HCT116 (cell line): ENCODE results near the gene HCLS1. TPM values are rescaled to one million over a fixed set of nuclear protein-coding genes. Genes with fewer than 3 reads are reported as not detected.

Experiments
- ATAC-seq: fragments of 200-7000 bp; cut with Tn5 transposase; 2 replicates; pipeline ENCODE4 v1.9.1; 2020; ENCODE audit warnings: mild to moderate bottlenecking, moderate library complexity
- BruUV-seq: library from RNA; stranded (reverse); fragments of 400-500 nt; replicated peaks from 2 replicates; lab custom pipeline; 2021; lab: Mats Ljungman, UMichigan
- CTCF ChIA-PET: fragments of 300-600 bp; sonication (Branson Sonifier 250); formaldehyde crosslinking; loops from one replicate; lab custom pipeline; 2021; ENCODE audit warnings: antibody characterized with exemption; lab: Charles Lee
- POLR2A ChIA-PET: fragments of 300-600, 350-600 bp; sonication (Branson Sonifier 250); formaldehyde crosslinking; loops from one replicate; lab custom pipeline; 2021; ENCODE audit warnings: antibody characterized with exemption; lab: Charles Lee
- RAD21 ChIA-PET, 2 experiments: fragments of 300-600 bp; sonication (Branson Sonifier 250); formaldehyde crosslinking; loops; one replicate each; lab custom pipeline; 2023; ENCODE audit warnings: low total read pairs in 2 of 2; ENCODE audit not compliant: uncharacterized antibody in 2 of 2, unreplicated experiment in 2 of 2, low non-redundant PET in 1 of 2; lab: Charles Lee
- DNase-seq: peaks from one replicate; pipeline ENCODE4 v3.0.0-alpha.2; 2010; ENCODE audit warnings: low read depth, low spot score
- H2AFZ ChIP-seq: fragments of 200-600 bp; shearing (Covaris generic), sonication (generic); 2 replicates; pipeline ENCODE4 v1.6.1; 2017; ENCODE audit warnings: low read depth, mixed run types, mixed read lengths, antibody characterized with exemption, low read length; ENCODE audit not compliant: poor library complexity, severe bottlenecking
- H3K27ac ChIP-seq: 2 replicates; pipeline ENCODE4 v1.5.1; 2012; ENCODE audit warnings: low read depth, low read length
- H3K27me3 ChIP-seq: fragments of 200-600 bp; sonication (generic); 2 replicates; pipeline ENCODE4 v1.6.1; 2016; ENCODE audit warnings: mixed run types, low read length, mixed read lengths; ENCODE audit not compliant: insufficient read depth
- H3K36me3 ChIP-seq, 2 experiments: fragments of 200-500 bp in 1 of 2; fragments of 200-600 bp in 1 of 2; sonication (Bioruptor generic) in 1 of 2; sonication (generic) in 1 of 2; 2 replicates each; pipeline versions ENCODE4 v1.5.1 to v1.6.1; 2014 to 2016; ENCODE audit warnings: low read length in 2 of 2, inconsistent platforms in 1 of 2, mixed read lengths in 1 of 2, mixed run types in 1 of 2; ENCODE audit not compliant: insufficient read depth in 2 of 2, control insufficient read depth in 1 of 2
- H3K4me1 ChIP-seq, 2 experiments: fragments of 200-600 bp in 1 of 2; sonication (generic) in 1 of 2; 2 replicates each; pipeline versions ENCODE4 v1.5.1 to v1.6.1; 2012 to 2017; ENCODE audit warnings: low read length in 2 of 2, inconsistent platforms in 1 of 2, mild to moderate bottlenecking in 1 of 2, mixed read lengths in 1 of 2, mixed run types in 1 of 2, moderate library complexity in 1 of 2; ENCODE audit not compliant: insufficient read depth in 2 of 2, control insufficient read depth in 1 of 2
- H3K4me2 ChIP-seq: fragments of 200-600 bp; sonication (generic); 2 replicates; pipeline ENCODE4 v1.6.1; 2017; ENCODE audit warnings: mixed run types, low read length, mixed read lengths
- H3K4me3 ChIP-seq, 2 experiments: fragments of 200-600 bp in 1 of 2; sonication (generic) in 1 of 2; replicated peaks in 1 of 2; 2 replicates each; pipeline ENCODE4 v1.5.1; 2011 to 2016; ENCODE audit warnings: low read length in 2 of 2, control low read depth in 1 of 2, low read depth in 1 of 2, mild to moderate bottlenecking in 1 of 2, mixed read lengths in 1 of 2, mixed run types in 1 of 2
- H3K79me2 ChIP-seq: fragments of 200-600 bp; sonication (generic); 2 replicates; pipeline ENCODE4 v1.6.1; 2017; ENCODE audit warnings: mild to moderate bottlenecking, mixed run types, low read length, moderate library complexity, mixed read lengths; ENCODE audit not compliant: insufficient read depth
- H3K9ac ChIP-seq: fragments of 200-600 bp; sonication (generic); 2 replicates; pipeline ENCODE4 v1.6.1; 2016; ENCODE audit warnings: low read length, mixed read lengths
- H3K9me2 ChIP-seq: fragments of 200-600 bp; sonication (generic), shearing (Covaris generic); 2 replicates; pipeline ENCODE4 v1.6.1; 2017; ENCODE audit warnings: mixed run types, mild to moderate bottlenecking, moderate library complexity; ENCODE audit not compliant: insufficient read depth
- H3K9me3 ChIP-seq, 2 experiments: fragments of 200-500 bp in 1 of 2; fragments of 200-600 bp in 1 of 2; sonication (Bioruptor generic) in 1 of 2; sonication (generic) in 1 of 2; 2 replicates each; pipeline ENCODE4 v1.6.1; 2014 to 2017; ENCODE audit warnings: low read length in 2 of 2, mixed read lengths in 2 of 2, inconsistent platforms in 1 of 2, low read depth in 1 of 2, mild to moderate bottlenecking in 1 of 2, mixed run types in 1 of 2, moderate library complexity in 1 of 2; ENCODE audit not compliant: control insufficient read depth in 1 of 2, insufficient read depth in 1 of 2
- H4K20me1 ChIP-seq: fragments of 200-600 bp; sonication (generic), shearing (Covaris generic); 2 replicates; pipeline ENCODE4 v1.6.1; 2017; ENCODE audit warnings: mixed run types, mild to moderate bottlenecking, moderate library complexity; ENCODE audit not compliant: insufficient read depth
- ATF3 ChIP-seq: IDR thresholded peaks from 2 replicates; pipeline ENCODE4 v1.6.1; 2012
- CBX3 ChIP-seq: IDR thresholded peaks from 2 replicates; pipeline ENCODE4 v1.6.1; 2012; ENCODE audit warnings: low read depth
- EGR1 ChIP-seq: IDR thresholded peaks from 2 replicates; pipeline ENCODE4 v1.6.1; 2012; ENCODE audit warnings: low read depth
- ELF1 ChIP-seq: IDR thresholded peaks from 2 replicates; pipeline ENCODE4 v1.6.1; 2012; ENCODE audit warnings: low read depth, borderline replicate concordance
- FOSL1 ChIP-seq: IDR thresholded peaks from 2 replicates; pipeline ENCODE4 v1.6.1; 2012; ENCODE audit warnings: low read depth
- MAX ChIP-seq: IDR thresholded peaks from 2 replicates; pipeline ENCODE4 v1.6.1; 2012
- POLR2A ChIP-seq: IDR thresholded peaks from 2 replicates; pipeline ENCODE4 v1.7.0; 2011; ENCODE audit warnings: borderline replicate concordance; ENCODE audit not compliant: insufficient read depth, insufficient read length; ENCODE audit errors: extremely low read depth
- POLR2AphosphoS5 ChIP-seq: IDR thresholded peaks from 2 replicates; pipeline ENCODE4 v1.6.1; 2011; ENCODE audit warnings: mild to moderate bottlenecking, low read depth, low read length, moderate library complexity
- REST ChIP-seq: IDR thresholded peaks from 2 replicates; pipeline ENCODE4 v1.6.1; 2012; ENCODE audit warnings: low read depth
- SIN3A ChIP-seq: IDR thresholded peaks from 2 replicates; pipeline ENCODE4 v1.6.1; 2012; ENCODE audit warnings: low read depth
- SP1 ChIP-seq: IDR thresholded peaks from 2 replicates; pipeline ENCODE4 v1.6.1; 2012; ENCODE audit warnings: low read depth
- SRF ChIP-seq: IDR thresholded peaks from 2 replicates; pipeline ENCODE4 v1.6.1; 2012; ENCODE audit warnings: low read depth
- TCF7L2 ChIP-seq: IDR thresholded peaks from 2 replicates; pipeline ENCODE4 v1.7.0; 2011; ENCODE audit warnings: borderline replicate concordance, inconsistent platforms; ENCODE audit not compliant: insufficient read depth, insufficient read length; ENCODE audit errors: extremely low read depth
- ZFX ChIP-seq: fragments of 450-650 bp; IDR thresholded peaks from 2 replicates; pipeline ENCODE4 v1.6.1; 2017
- intact Hi-C: fragments of 100-400 bp; cut with micrococcal nuclease; formaldehyde crosslinking; loops from 2 replicates; pipeline ENCODE4 v1.10.0; 2022
- total RNA-seq: library from RNA; stranded (reverse); gene quantifications from one replicate; pipeline ENCODE4 v1.2.1, GENCODE V29; 2021; ENCODE audit not compliant: unreplicated experiment
- TF ChIP-seq, protein P1 (sequence below), 3 experiments: fragments of 200-600 bp in 1 of 3; sonication (generic) in 1 of 3; IDR thresholded peaks in 2 of 3; conservative IDR thresholded peaks in 1 of 3; 2 replicates each; pipeline ENCODE4 v1.5.1; 2012 to 2017; ENCODE audit warnings: low read depth in 2 of 3, low read length in 2 of 3, antibody characterized with exemption in 1 of 3, borderline replicate concordance in 1 of 3, control low read depth in 1 of 3, mild to moderate bottlenecking in 1 of 3, mixed read lengths in 1 of 3, mixed run types in 1 of 3, moderate library complexity in 1 of 3; ENCODE audit not compliant: insufficient read depth in 1 of 3

HCLS1 gene
- total RNA-seq, 1 experiment from 2014 or later: 1.6 TPM

GRCh38 chr3:121698901-121699300 is 38.2 kb upstream of the HCLS1 start:
- Histone ChIP-seq H3K27me3 (no peaks in the 10 kb centered on the region), H3K9me2 (no peaks in the 10 kb centered on the region), H3K79me2 (no peaks in the 10 kb centered on the region), H3K27ac (no peak overlapping the region), H3K4me1 (no peaks in the 10 kb centered on the region), H3K36me3 (peaks cover 0 to 12% of the 10 kb centered on the region in 2 experiments; a peak in 2 of 4 replicates), H2AFZ (no peak overlapping the region), H3K9ac (no peak overlapping the region), H3K4me2 (no peak overlapping the region), H3K9me3 (no peaks in the 10 kb centered on the region), H3K4me3 (no peak overlapping the region), H4K20me1 (no peaks in the 10 kb centered on the region)
- TF ChIP-seq SP1 (no peak), SIN3A (no peak), ZFX (no peak), FOSL1 (no peak), SRF (no peak), ATF3 (no peak), POLR2AphosphoS5 (no peak), TCF7L2 (no peak)
- ChIA-PET CTCF (no interaction called here), RAD21 (no interaction called here), POLR2A (no interaction called here)
- intact Hi-C loops: no loop called here
- no TSS peak for BruUV-seq
- ATAC-seq: no peak
- DNase-seq: no peak

- RAD21 ChIA-PET: no interaction called here
- no peak for DNase-seq
- Histone ChIP-seq H3K27me3 (no peaks in the 10 kb centered on the region), H2AFZ (no peak overlapping the region), H4K20me1 (no peaks in the 10 kb centered on the region), H3K9me3 (no peaks in the 10 kb centered on the region), H3K4me1 (no peaks in the 10 kb centered on the region), H3K9me2 (no peaks in the 10 kb centered on the region), H3K4me3 (no peak overlapping the region), H3K27ac (no peak overlapping the region), H3K36me3 (peaks cover 0 to 12% of the 10 kb centered on the region in 2 experiments; a peak in 2 of 4 replicates), H3K79me2 (no peaks in the 10 kb centered on the region), H3K9ac (no peak overlapping the region), H3K4me2 (no peak overlapping the region)
- CTCF ChIA-PET: no interaction called here
- no TSS peak for BruUV-seq
- POLR2A ChIA-PET: no interaction called here
- no peak for ATAC-seq
- intact Hi-C loops: no loop called here
- TF ChIP-seq, protein P1, sequence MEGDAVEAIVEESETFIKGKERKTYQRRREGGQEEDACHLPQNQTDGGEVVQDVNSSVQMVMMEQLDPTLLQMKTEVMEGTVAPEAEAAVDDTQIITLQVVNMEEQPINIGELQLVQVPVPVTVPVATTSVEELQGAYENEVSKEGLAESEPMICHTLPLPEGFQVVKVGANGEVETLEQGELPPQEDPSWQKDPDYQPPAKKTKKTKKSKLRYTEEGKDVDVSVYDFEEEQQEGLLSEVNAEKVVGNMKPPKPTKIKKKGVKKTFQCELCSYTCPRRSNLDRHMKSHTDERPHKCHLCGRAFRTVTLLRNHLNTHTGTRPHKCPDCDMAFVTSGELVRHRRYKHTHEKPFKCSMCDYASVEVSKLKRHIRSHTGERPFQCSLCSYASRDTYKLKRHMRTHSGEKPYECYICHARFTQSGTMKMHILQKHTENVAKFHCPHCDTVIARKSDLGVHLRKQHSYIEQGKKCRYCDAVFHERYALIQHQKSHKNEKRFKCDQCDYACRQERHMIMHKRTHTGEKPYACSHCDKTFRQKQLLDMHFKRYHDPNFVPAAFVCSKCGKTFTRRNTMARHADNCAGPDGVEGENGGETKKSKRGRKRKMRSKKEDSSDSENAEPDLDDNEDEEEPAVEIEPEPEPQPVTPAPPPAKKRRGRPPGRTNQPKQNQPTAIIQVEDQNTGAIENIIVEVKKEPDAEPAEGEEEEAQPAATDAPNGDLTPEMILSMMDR (IDR thresholded peaks at IDR 0.05 in 2 of 3, conservative IDR thresholded peaks at IDR 0.05 in 1 of 3; ENCODE audit: borderline replicate concordance in 1 of 3, insufficient read depth in 1 of 3, low read depth in 2 of 3, low read length in 2 of 3): no peak
- TF ChIP-seq ELF1 (no peak), TCF7L2 (no peak), FOSL1 (no peak), CBX3 (no peak), SRF (no peak), SIN3A (no peak), ATF3 (no peak), REST (no peak), POLR2A (no peak), MAX (no peak), ZFX (no peak), EGR1 (no peak)
These were observed 37.8 kb upstream of the HCLS1 start for GRCh38 chr3:121698476-121698875.
